ENCODE data around the gene FBXO42. TPM values are rescaled to one million over a fixed set of nuclear protein-coding genes. Genes with fewer than 3 reads are reported as not detected.

FBXO42 gene
- total RNA-seq, 1 donor from 2014 or later, result 24.3 TPM

- Mint-ChIP-seq H3K27me3 (ENCODE audit: low read depth) (peaks cover 2% of the 10 kb centered on the region), H3K9me3 (no peaks in the 10 kb centered on the region), H3K4me1 (peaks cover 23% of the 10 kb centered on the region), H3K36me3 (ENCODE audit: low read depth) (no peaks in the 10 kb centered on the region), H3K4me3 (peak overlapping the region; percentile 91), H3K27ac (ENCODE audit: unreplicated experiment) (peak overlapping the region; percentile 78)
- no peak for TF ChIP-seq CTCF (conservative IDR thresholded peaks at IDR 0.05)
- no peak for DNase-seq (ENCODE audit: low read depth, low spot score)
These were observed 146.3 kb downstream of the FBXO42 start for GRCh38 chr1:16205891-16206546.

GRCh38 chr1:16205334-16205671 lies 147.0 kb downstream of the FBXO42 start:
- Mint-ChIP-seq H3K4me1 (peaks cover 19% of the 10 kb centered on the region), H3K4me3 (no peak overlapping the region), H3K27me3 (ENCODE audit: low read depth) (peaks cover 2% of the 10 kb centered on the region), H3K27ac (ENCODE audit: unreplicated experiment) (no peak overlapping the region), H3K36me3 (ENCODE audit: low read depth) (no peaks in the 10 kb centered on the region), H3K9me3 (no peaks in the 10 kb centered on the region)
- peak; percentile 4 for TF ChIP-seq CTCF (conservative IDR thresholded peaks at IDR 0.05)
- no peak for DNase-seq (ENCODE audit: low read depth, low spot score)

- no peak overlapping the region for H3K27ac Mint-ChIP-seq (ENCODE audit: unreplicated experiment)
- no peak for DNase-seq (ENCODE audit: low read depth, low spot score)
- peak; percentile 48 for TF ChIP-seq CTCF (conservative IDR thresholded peaks at IDR 0.05)
- H3K4me1 Mint-ChIP-seq, result peaks cover 17% of the 10 kb centered on the region
- H3K27me3 Mint-ChIP-seq (ENCODE audit: low read depth), result peaks cover 2% of the 10 kb centered on the region
- H3K9me3 Mint-ChIP-seq, result no peaks in the 10 kb centered on the region
- H3K36me3 Mint-ChIP-seq (ENCODE audit: low read depth), result no peaks in the 10 kb centered on the region
- no peak overlapping the region for H3K4me3 Mint-ChIP-seq
These were observed 147.5 kb downstream of the FBXO42 start for GRCh38 chr1:16204634-16205333.

- no peak for TF ChIP-seq CTCF (conservative IDR thresholded peaks at IDR 0.05)
- H3K9me3 Mint-ChIP-seq, result no peaks in the 10 kb centered on the region
- no peaks in the 10 kb centered on the region for H3K36me3 Mint-ChIP-seq (ENCODE audit: low read depth)
These were observed 148.1 kb downstream of the FBXO42 start for GRCh38 chr1:16204216-16204615.

GRCh38 chr1:16203550-16203949 lies 148.7 kb downstream of the FBXO42 start:
- H3K27me3 Mint-ChIP-seq (ENCODE audit: low read depth), result peaks cover 2% of the 10 kb centered on the region
- H3K4me1 Mint-ChIP-seq, result peaks cover 8% of the 10 kb centered on the region
- H3K27ac Mint-ChIP-seq (ENCODE audit: unreplicated experiment), result no peak overlapping the region
- no peaks in the 10 kb centered on the region for H3K36me3 Mint-ChIP-seq (ENCODE audit: low read depth)
- no peak overlapping the region for H3K4me3 Mint-ChIP-seq
- DNase-seq (ENCODE audit: low read depth, low spot score), result no peak
- TF ChIP-seq CTCF (conservative IDR thresholded peaks at IDR 0.05), result no peak
- no peaks in the 10 kb centered on the region for H3K9me3 Mint-ChIP-seq

More at GRCh38 chr1:16204216-16204615, 148.1 kb downstream of the FBXO42 start:
- Mint-ChIP-seq H3K4me3 (no peak overlapping the region), H3K4me1 (peaks cover 12% of the 10 kb centered on the region), H3K27ac (ENCODE audit: unreplicated experiment) (no peak overlapping the region), H3K27me3 (ENCODE audit: low read depth) (peaks cover 2% of the 10 kb centered on the region)
- no peak for DNase-seq (ENCODE audit: low read depth, low spot score)

Data from neural crest cell (in vitro differentiated cells).